GM12891 (cell line): Measurements from ENCODE around the gene TIRAP.

Source experiments
- DNase-seq: peaks from one replicate; pipeline ENCODE4 v3.0.0; 2011; ENCODE audit warnings: low spot score; ENCODE audit not compliant: insufficient read length
- FAIRE-seq: peaks from 2 replicates; lab custom pipeline; 2011; peaks lifted over from hg19 to GRCh38; lab: Jason Lieb, UNC
- PAX5 ChIP-seq: IDR thresholded peaks from 2 replicates; pipeline ENCODE4 v1.6.1; 2011; ENCODE audit warnings: low read length, moderate library complexity, mild to moderate bottlenecking; ENCODE audit not compliant: insufficient read depth, severe bottlenecking
- POLR2A ChIP-seq: IDR thresholded peaks from 2 replicates; pipeline ENCODE4 v1.6.1; 2011; ENCODE audit warnings: low read depth, low read length, control low read depth
- POLR2AphosphoS5 ChIP-seq: IDR thresholded peaks from 2 replicates; pipeline ENCODE4 v1.6.1; 2011; ENCODE audit warnings: low read depth, low read length, control low read depth
- POU2F2 ChIP-seq: IDR thresholded peaks from 2 replicates; pipeline ENCODE4 v1.6.1; 2011; ENCODE audit warnings: low read depth, mild to moderate bottlenecking, control low read depth, low read length, moderate library complexity
- SPI1 ChIP-seq: IDR thresholded peaks from 2 replicates; pipeline ENCODE4 v1.6.1; 2011; ENCODE audit warnings: low read depth, low read length, control low read depth
- TAF1 ChIP-seq: IDR thresholded peaks from 2 replicates; pipeline ENCODE4 v1.6.1; 2011; ENCODE audit warnings: low read depth, low read length, control low read depth

TIRAP gene

DNA sequence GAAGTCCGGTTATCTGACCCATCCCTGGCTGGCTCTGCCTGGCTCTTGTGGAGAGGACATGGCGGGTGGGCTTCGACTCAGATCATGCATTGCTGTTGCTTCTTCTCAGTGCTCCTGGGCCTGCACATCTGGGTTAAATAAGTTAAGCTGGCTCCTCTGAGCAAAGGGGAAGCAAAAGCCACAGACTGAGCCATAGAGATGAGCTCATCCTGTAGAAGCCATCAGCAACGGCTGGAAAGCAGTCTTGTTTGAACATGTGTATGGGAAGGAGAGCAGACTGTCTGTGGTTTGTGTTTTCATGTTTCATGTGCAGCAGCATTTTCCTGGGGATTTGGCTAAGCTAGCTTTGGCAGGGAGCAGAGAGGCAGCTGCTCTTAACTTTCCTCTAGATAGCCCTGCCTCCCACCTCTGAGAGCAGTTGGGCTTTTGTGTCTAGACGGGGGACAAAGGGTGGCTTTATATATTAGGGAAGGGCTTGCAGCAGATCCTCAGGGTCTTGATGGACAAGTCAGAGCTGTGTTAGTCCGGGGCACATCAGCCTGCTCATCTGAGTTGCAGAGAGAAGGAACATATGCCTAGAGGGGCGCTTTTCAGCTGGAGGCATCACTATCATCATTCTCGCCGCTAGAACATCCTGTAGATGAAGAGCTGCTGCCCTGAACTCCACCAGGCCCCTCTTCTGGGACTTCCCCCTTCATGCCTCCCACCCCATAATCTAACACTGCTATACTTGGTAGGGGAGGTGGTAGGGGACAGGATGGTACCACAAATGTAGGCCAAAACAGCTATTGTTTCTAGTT lies 35.9 kb downstream of the TIRAP start:
- no peak for DNase-seq
- TF ChIP-seq TAF1 (no peak), SPI1 (no peak), POU2F2 (no peak), POLR2A (no peak), PAX5 (no peak), POLR2AphosphoS5 (no peak)
- peak; percentile 90 for FAIRE-seq

DNA sequence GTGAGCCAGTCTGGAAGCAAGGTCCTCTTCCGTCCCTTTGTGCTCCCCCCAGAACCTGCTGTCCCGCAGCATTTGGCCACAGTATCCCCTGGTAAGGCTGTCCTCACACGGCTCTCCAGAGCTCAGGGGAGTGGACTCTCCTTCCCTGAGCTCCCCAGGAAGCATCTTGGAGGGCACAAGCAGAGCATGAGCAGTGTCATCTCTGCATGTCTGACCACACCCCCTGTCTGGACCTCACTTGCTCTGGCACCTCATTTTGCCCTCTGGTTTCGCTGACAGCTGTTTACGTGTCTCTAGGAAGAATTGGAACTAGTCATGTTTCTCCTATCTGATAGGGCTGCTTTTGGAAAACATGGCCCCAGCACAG lies 36.5 kb downstream of the TIRAP start:
- FAIRE-seq (peak; percentile 38), DNase-seq (no peak)
- TF ChIP-seq TAF1: no peak
- no peak for TF ChIP-seq POLR2A
- TF ChIP-seq PAX5: no peak
- TF ChIP-seq POLR2AphosphoS5: no peak
- TF ChIP-seq POU2F2: no peak
- TF ChIP-seq SPI1: no peak

DNA sequence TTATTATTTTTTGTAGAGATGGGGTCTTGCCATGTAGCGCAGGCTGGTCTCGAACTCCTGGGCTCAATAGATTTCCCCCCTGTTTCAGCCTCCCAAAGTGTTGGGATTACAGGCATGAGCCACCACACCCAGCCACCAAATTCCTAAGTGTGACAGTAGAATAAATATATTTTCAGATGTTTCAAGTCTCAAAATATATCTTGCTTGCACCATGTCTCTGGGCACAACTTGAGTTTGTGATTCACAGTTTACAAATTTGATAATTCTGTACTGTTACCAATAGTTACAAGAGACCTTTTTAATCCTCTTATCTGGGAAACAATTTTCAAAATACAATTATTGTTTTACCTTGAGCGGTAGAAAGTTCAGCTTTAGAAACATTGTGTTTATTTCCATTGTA lies 40.1 kb downstream of the TIRAP start:
- FAIRE-seq (no peak), DNase-seq (no peak)
- TF ChIP-seq PAX5 (no peak), TAF1 (no peak), SPI1 (no peak), POU2F2 (no peak), POLR2AphosphoS5 (no peak), POLR2A (no peak)

DNA sequence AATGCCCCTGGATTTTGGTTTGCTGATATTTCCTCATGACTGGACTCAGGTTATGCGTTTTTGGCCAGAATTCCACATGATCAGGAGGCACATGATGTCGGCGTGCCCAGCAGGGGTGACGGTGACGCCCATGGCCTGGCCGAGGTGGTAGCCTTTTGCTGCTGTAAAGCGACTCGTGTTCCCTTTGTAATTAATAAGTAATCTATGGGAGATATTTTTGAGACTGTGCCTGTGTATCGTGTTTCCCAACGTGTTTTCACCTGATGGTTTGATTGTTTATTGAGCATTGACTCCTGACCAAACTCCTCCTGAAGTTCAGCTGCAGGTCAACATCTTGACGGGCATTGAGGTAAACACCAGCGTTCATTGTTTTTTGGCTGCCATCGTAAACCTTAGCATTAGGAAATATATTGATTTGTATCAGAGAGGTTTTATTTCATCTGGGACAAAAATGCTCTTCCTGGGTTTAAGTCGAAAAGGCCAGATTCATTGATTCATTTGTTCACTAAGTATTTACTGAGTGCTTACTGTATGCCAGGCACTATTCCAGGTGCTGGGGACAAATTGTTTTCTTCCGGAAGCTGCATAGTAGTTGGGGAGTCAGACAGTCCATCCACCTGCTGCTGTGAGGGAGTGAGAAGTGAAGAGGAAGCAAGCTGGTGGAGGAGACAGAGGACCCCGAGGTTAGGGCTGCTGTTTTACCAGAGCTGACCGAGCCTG lies 44.5 kb downstream of the TIRAP start:
- no peak for TF ChIP-seq PAX5
- TF ChIP-seq POLR2A: no peak
- no peak for TF ChIP-seq POLR2AphosphoS5
- TF ChIP-seq TAF1: no peak
- no peak for TF ChIP-seq POU2F2
- TF ChIP-seq SPI1: no peak
- no peak for FAIRE-seq
- no peak for DNase-seq

DNA sequence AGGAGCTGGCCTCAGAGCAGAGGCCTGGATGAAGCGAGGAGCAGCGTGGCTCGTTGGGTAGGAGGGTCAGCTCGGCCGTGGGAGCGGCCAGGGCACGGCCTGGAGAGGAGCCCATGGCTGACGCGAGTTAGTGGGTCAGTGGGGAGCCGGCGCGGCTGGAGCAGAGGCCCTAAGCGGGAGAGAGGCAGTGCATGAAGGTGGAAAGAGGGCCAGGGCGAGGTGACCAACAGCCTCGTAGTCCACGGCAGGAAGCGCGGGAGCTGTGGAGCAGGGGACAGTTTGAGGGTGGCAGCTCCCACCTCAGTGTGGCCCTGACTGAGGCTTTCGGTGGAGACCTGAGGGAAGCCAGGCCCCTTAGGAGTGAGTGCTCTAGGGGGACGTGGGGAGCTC lies 45.1 kb downstream of the TIRAP start:
- DNase-seq (no peak), FAIRE-seq (no peak)
- TF ChIP-seq SPI1 (no peak), POU2F2 (no peak), TAF1 (no peak), PAX5 (no peak), POLR2A (no peak), POLR2AphosphoS5 (no peak)

DNA sequence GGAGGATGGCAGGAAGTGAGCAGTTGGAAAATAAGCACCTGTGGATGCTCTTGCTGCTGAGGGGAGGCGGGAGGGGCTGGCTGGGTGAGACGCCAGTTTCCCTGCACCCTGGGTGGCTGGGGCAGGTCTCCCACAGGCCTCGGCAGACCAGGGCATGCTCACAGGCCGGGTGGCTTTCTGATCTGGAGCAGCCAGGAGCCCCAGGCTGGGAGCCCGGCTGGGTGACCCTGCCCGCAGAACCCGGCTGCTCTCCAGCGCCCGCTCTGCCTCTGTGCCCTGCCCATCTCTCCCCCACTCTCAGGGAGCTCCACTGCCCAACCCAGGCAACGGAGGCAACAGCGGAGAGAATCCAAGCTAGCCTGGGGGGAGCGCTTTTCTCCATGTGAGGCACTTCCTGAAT lies 45.6 kb downstream of the TIRAP start:
- FAIRE-seq (no peak), DNase-seq (no peak)
- TF ChIP-seq POLR2AphosphoS5 (no peak), SPI1 (no peak), TAF1 (no peak), POU2F2 (no peak), POLR2A (no peak), PAX5 (no peak)

DNA sequence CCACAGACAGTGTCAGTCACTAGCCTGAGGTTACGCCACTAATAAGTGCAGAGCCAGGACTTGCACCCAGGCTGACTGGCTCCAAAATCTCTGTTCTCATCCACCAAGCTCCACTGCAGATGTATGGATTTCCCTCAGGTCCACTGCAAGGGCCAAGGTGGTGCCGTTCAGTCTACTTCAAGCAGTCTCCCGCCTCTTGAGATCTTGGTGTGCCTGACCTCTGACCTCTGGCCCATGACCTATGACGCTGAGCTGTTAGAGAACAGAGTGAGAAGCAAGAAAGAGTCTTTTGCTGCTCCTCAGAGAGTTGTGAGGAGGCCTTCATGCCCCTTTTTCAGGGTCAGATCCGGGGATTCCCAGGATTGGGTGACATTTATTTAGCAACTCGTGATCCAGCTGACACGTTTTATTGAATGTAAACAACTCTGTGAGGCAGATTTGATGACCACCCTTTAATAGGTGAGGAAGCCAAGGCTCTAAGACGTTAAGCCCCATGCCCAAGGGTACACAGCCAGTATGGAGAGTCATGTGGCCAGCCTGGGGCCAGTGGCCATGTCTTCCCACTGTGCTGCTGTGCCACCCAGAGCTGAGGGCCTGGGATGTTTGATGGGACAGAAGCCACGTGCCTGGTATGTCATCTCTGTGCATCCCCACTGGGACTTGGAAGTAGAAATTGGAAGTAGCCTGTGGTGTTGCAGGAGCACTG lies 46.2 kb downstream of the TIRAP start:
- no peak for TF ChIP-seq PAX5
- TF ChIP-seq SPI1: no peak
- no peak for TF ChIP-seq POLR2A
- no peak for TF ChIP-seq TAF1
- no peak for TF ChIP-seq POLR2AphosphoS5
- no peak for TF ChIP-seq POU2F2
- FAIRE-seq: no peak
- no peak for DNase-seq

DNA sequence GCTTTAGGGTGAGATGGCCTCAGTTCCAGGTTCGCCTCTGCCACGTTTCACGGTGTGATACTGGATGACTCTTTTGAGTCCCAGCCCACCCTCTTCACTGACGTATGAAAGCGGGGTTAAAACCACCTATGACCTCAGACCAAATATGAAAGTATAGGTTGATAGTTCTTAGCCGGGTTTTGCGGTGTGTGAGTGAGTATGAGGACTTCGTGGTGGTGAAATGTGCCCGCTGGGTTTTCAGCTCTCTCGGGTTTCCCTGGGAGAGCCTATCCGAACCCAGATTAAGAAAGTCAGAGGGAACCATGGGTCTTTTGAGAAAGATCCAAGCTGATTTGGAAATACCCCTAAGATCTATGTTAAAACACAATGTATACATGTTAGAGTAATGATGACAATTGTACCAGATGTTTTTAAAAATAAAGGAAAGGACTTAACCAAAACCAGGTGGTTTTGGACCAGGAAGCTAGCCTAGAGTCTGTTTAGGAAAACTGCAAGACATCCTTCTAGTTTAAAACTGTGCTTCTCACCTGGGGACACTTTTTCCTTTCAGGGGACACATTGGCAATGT lies 46.8 kb downstream of the TIRAP start:
- TF ChIP-seq SPI1 (no peak), TAF1 (no peak)
- DNase-seq (no peak), FAIRE-seq (no peak)

DNA sequence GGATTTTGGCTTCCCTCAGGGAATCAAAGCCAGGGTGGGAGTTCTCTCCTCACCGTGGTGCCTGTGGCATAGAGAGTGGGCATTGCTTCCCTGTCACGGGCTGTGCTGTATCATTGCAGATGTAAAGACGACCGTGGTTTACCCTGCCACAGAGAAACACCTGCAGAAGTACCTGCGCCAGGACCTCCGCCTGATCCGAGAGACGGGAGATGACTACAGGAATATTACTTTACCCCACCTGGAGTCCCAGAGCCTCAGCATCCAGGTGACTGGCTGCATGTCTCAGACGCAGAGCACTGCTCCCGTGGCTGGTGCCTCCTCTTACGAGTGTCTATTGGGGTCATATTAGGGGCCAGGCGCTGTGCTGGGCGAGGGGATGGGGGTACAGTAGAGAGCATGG lies 48.4 kb downstream of the TIRAP start:
- TF ChIP-seq POLR2A: no peak
- TF ChIP-seq PAX5: no peak
- TF ChIP-seq POU2F2: no peak
- no peak for TF ChIP-seq SPI1
- no peak for TF ChIP-seq POLR2AphosphoS5
- FAIRE-seq (no peak), DNase-seq (no peak)
